Caco-2 (cell line): ENCODE data around the gene RAB1B. TPM values are rescaled to one million over a fixed set of nuclear protein-coding genes. Genes with fewer than 3 reads are reported as not detected.

Experiments used
- BruUV-seq: library from RNA; stranded (reverse); fragments of 400-500 nt; replicated peaks from 2 replicates; lab custom pipeline; 2021; lab: Mats Ljungman, UMichigan
- CTCF ChIA-PET: fragments of 300-600 bp; sonication (Branson Sonifier 250); formaldehyde crosslinking; loops from one replicate; lab custom pipeline; 2022; ENCODE audit warnings: antibody characterized with exemption; lab: Charles Lee
- POLR2A ChIA-PET: fragments of 300-600 bp; sonication (Branson Sonifier 250); formaldehyde crosslinking; loops from one replicate; lab custom pipeline; 2022; ENCODE audit warnings: antibody characterized with exemption; lab: Charles Lee
- DNase-seq, 2 experiments: peaks; one replicate each; pipeline versions ENCODE4 v3.0.0 to v3.0.0-alpha.2; 2020 to 2022
- H3K27me3 ChIP-seq: replicated peaks from 2 replicates; pipeline ENCODE4 v1.6.0; 2011; ENCODE audit warnings: low read length; ENCODE audit not compliant: control insufficient read depth, insufficient read depth
- H3K36me3 ChIP-seq: 2 replicates; pipeline ENCODE4 v1.5.1; 2011; ENCODE audit warnings: low read length; ENCODE audit not compliant: control insufficient read depth, insufficient read depth
- H3K4me1 ChIP-seq: fragments of 250-450 bp; sonication (Bioruptor Pico); 2 replicates; pipeline ENCODE4 v1.5.1; 2020; ENCODE audit warnings: mild to moderate bottlenecking
- H3K4me3 ChIP-seq: 2 replicates; pipeline ENCODE4 v1.5.1; 2011; ENCODE audit warnings: low read depth, mild to moderate bottlenecking, control low read depth, low read length
- H3K9me3 ChIP-seq: fragments of 250-450 bp; sonication (Bioruptor Pico); 2 replicates; pipeline ENCODE4 v1.5.1; 2020; ENCODE audit warnings: mild to moderate bottlenecking, moderate library complexity
- H3K27ac Mint-ChIP-seq: one replicate; pipeline ENCODE4 v1.8.0; 2022; ENCODE audit warnings: mixed read lengths; ENCODE audit not compliant: unreplicated experiment
- H3K27me3 Mint-ChIP-seq: one replicate; pipeline ENCODE4 v1.8.0; 2022; ENCODE audit warnings: mixed read lengths; ENCODE audit not compliant: insufficient read depth, unreplicated experiment
- H3K36me3 Mint-ChIP-seq: one replicate; pipeline ENCODE4 v1.8.0; 2022; ENCODE audit warnings: mild to moderate bottlenecking, mixed read lengths; ENCODE audit not compliant: insufficient read depth, unreplicated experiment
- H3K4me1 Mint-ChIP-seq: one replicate; pipeline ENCODE4 v1.8.0; 2022; ENCODE audit warnings: low read depth, mixed read lengths; ENCODE audit not compliant: unreplicated experiment
- H3K4me3 Mint-ChIP-seq: one replicate; pipeline ENCODE4 v1.8.0; 2022; ENCODE audit warnings: mild to moderate bottlenecking, moderate library complexity, mixed read lengths; ENCODE audit not compliant: unreplicated experiment
- H3K9me3 Mint-ChIP-seq: one replicate; pipeline ENCODE4 v1.8.0; 2022; ENCODE audit warnings: mixed read lengths; ENCODE audit not compliant: unreplicated experiment
- intact Hi-C: fragments of 100-400 bp; cut with micrococcal nuclease; formaldehyde crosslinking; loops from one replicate; pipeline ENCODE4 v1.10.0; 2022; ENCODE audit not compliant: unreplicated experiment
- total RNA-seq: library from RNA; stranded (reverse); gene quantifications from 2 replicates; pipeline ENCODE4 v1.2.3, GENCODE V29; 2022
- TF ChIP-seq, protein P1 (sequence below), 2 experiments: fragments of 200-600 bp in 1 of 2; IDR thresholded peaks; 1 replicate in 1 of 2; 2 replicates in 1 of 2; pipeline versions ENCODE4 v1.5.1 to v1.8.0; 2011 to 2022; ENCODE audit warnings: antibody characterized with exemption in 1 of 2, control low read depth in 1 of 2, inconsistent platforms in 1 of 2, low read depth in 1 of 2, low read length in 1 of 2, mild to moderate bottlenecking in 1 of 2, moderate library complexity in 1 of 2; ENCODE audit not compliant: insufficient read depth in 1 of 2, severe bottlenecking in 1 of 2, unreplicated experiment in 1 of 2

RAB1B gene
- total RNA-seq, 1 experiment from 2014 or later: 132 TPM

DNA sequence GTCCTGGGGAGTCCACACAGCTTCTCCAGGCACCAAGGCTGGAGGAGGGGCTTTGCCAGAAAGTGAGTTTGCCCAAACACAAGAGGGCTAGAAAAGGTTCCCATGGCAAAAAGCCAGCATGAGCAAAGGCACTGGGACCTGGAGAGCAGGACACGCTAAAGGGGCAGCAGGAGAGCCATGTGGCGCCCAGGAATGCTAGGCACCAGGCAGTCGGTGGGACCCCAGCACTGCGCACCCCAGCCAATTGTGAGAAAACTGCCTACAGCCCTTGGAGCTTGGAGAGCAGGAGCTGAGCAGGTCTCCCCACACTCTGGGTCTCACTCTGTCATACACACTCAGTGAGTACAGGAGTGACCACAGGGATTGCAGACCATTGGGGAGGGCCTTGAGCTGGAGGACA lies 5.2 kb upstream of the RAB1B start:
- no peaks in the 10 kb centered on the region for H3K36me3 ChIP-seq
- H3K4me3 ChIP-seq: no peak overlapping the region
- ChIA-PET POLR2A (no interaction called here), CTCF (no interaction called here)
- no peak for DNase-seq
- intact Hi-C loops: no loop called here
- Mint-ChIP-seq H3K4me1 (peaks cover 18% of the 10 kb centered on the region), H3K27me3 (no peaks in the 10 kb centered on the region), H3K36me3 (peaks cover 56% of the 10 kb centered on the region), H3K9me3 (no peaks in the 10 kb centered on the region), H3K27ac (peak overlapping the region; percentile 32), H3K4me3 (no peak overlapping the region)
- TF ChIP-seq, protein P1, sequence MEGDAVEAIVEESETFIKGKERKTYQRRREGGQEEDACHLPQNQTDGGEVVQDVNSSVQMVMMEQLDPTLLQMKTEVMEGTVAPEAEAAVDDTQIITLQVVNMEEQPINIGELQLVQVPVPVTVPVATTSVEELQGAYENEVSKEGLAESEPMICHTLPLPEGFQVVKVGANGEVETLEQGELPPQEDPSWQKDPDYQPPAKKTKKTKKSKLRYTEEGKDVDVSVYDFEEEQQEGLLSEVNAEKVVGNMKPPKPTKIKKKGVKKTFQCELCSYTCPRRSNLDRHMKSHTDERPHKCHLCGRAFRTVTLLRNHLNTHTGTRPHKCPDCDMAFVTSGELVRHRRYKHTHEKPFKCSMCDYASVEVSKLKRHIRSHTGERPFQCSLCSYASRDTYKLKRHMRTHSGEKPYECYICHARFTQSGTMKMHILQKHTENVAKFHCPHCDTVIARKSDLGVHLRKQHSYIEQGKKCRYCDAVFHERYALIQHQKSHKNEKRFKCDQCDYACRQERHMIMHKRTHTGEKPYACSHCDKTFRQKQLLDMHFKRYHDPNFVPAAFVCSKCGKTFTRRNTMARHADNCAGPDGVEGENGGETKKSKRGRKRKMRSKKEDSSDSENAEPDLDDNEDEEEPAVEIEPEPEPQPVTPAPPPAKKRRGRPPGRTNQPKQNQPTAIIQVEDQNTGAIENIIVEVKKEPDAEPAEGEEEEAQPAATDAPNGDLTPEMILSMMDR (IDR thresholded peaks at IDR 0.05; ENCODE audit: insufficient read depth in 1 of 2, low read depth in 1 of 2, low read length in 1 of 2, severe bottlenecking in 1 of 2, unreplicated experiment in 1 of 2): no peak
- H3K4me1 ChIP-seq: no peaks in the 10 kb centered on the region
- no peaks in the 10 kb centered on the region for H3K9me3 ChIP-seq
- no TSS peak for BruUV-seq
- no peaks in the 10 kb centered on the region for H3K27me3 ChIP-seq

GRCh38 chr11:66263785-66264184 lies 4.7 kb upstream of the RAB1B start:
- H3K27ac Mint-ChIP-seq: peak overlapping the region; percentile 32
- H3K9me3 Mint-ChIP-seq: no peaks in the 10 kb centered on the region
- no TSS peak for BruUV-seq
- Histone ChIP-seq H3K4me1 (no peaks in the 10 kb centered on the region), H3K36me3 (no peaks in the 10 kb centered on the region), H3K9me3 (no peaks in the 10 kb centered on the region), H3K4me3 (no peak overlapping the region), H3K27me3 (no peaks in the 10 kb centered on the region)
- H3K36me3 Mint-ChIP-seq: peaks cover 58% of the 10 kb centered on the region
- no peaks in the 10 kb centered on the region for H3K27me3 Mint-ChIP-seq
- no peak overlapping the region for H3K4me3 Mint-ChIP-seq
- intact Hi-C loops: no loop called here
- TF ChIP-seq, protein P1 (IDR thresholded peaks at IDR 0.05; ENCODE audit: insufficient read depth in 1 of 2, low read depth in 1 of 2, low read length in 1 of 2, severe bottlenecking in 1 of 2, unreplicated experiment in 1 of 2): no peak
- DNase-seq: no peak
- peaks cover 15% of the 10 kb centered on the region for H3K4me1 Mint-ChIP-seq
- ChIA-PET CTCF (no interaction called here), POLR2A (no interaction called here)

DNA sequence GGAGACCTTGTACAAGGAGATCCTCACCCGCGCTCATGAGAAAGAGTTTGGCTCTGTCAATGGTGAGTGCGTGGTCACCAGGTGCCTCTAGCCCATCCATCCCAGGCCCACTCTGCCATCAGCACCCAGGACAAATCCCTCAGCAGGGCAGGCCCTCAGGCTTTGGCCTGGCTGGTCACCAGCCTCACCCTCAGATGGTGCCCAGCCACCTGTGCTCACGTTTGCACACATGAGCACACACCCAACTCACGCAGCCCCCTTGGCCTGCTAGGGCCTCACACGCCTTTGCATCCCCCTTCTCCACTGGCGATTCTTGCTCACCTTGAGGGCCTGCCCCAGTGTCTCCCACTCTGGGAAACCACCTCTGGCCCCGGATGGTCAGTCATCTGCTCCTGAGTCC lies 4.1 kb upstream of the RAB1B start:
- H3K27ac Mint-ChIP-seq: no peak overlapping the region
- H3K9me3 Mint-ChIP-seq: no peaks in the 10 kb centered on the region
- ChIA-PET CTCF (no interaction called here), POLR2A (no interaction called here)
- no peaks in the 10 kb centered on the region for H3K9me3 ChIP-seq
- H3K4me3 ChIP-seq: no peak overlapping the region
- peaks cover 9% of the 10 kb centered on the region for H3K4me1 Mint-ChIP-seq
- TF ChIP-seq, protein P1 (IDR thresholded peaks at IDR 0.05; ENCODE audit: insufficient read depth in 1 of 2, low read depth in 1 of 2, low read length in 1 of 2, severe bottlenecking in 1 of 2, unreplicated experiment in 1 of 2): no peak
- no peak for DNase-seq
- no peaks in the 10 kb centered on the region for H3K27me3 ChIP-seq
- H3K36me3 Mint-ChIP-seq: peaks cover 59% of the 10 kb centered on the region
- no TSS peak for BruUV-seq
- no peak overlapping the region for H3K4me3 Mint-ChIP-seq
- no peaks in the 10 kb centered on the region for H3K4me1 ChIP-seq
- no peaks in the 10 kb centered on the region for H3K36me3 ChIP-seq
- no peaks in the 10 kb centered on the region for H3K27me3 Mint-ChIP-seq
- intact Hi-C loops: no loop called here
